Measurements from ENCODE around the gene MXD1.
A peak's percentile ranks its signal among the peaks of the same experiment; 100 is the strongest.

Gene MXD1

DNA sequence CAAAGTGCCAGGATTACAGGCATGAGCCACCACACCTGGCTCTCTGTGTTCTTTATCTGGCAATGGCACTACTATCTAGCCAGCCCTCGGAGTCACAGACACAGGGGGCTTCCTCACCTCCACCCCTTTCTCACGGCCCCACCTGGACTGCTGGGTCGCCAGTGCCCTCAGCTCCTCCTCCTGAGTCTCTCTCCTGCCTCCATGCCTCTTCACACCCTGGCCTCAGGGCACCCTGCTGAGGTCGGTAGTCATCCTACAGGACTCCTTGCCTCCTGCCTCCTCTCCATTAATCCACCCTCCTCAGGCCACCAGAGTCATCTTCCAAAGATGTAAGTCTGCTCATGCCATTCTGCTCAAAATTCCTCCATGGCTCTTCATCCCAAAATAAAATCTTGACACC is 55.1 kb downstream of the MXD1 start:
- H3K4me3 ChIP-seq (ENCODE audit: low read depth, low read length), result no peak overlapping the region
- no peak for DNase-seq (ENCODE audit: low read depth)
- TF ChIP-seq, protein P1, sequence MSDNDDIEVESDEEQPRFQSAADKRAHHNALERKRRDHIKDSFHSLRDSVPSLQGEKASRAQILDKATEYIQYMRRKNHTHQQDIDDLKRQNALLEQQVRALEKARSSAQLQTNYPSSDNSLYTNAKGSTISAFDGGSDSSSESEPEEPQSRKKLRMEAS (IDR thresholded peaks at IDR 0.05; ENCODE audit: low read depth, low read length), result no peak
- TF ChIP-seq MYC (IDR thresholded peaks at IDR 0.05; ENCODE audit: low read depth, low read length), result no peak

DNA sequence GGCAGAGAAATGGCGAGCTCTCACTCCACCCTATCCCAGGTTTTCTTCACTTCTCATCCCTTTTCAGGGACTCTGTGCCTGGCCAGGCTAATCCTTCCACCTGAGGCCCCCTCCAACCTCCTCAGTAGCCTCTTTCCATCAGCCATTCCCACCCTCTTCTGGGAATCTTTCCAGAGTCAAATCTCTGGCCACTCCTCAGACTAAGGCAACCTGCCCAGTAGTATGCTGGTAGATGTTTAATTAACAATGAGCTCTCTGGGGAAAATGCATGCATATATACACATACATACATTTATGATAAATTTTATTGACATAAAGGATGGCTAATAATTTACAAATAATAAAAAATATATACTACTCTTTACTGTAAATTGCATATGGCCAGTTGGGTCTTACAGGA is 57.9 kb downstream of the MXD1 start:
- TF ChIP-seq, protein P1 (IDR thresholded peaks at IDR 0.05; ENCODE audit: low read depth, low read length), result no peak
- TF ChIP-seq POLR2A (IDR thresholded peaks at IDR 0.05; ENCODE audit: extremely low read depth, insufficient read length), result no peak
- TF ChIP-seq MYC (IDR thresholded peaks at IDR 0.05; ENCODE audit: low read depth, low read length), result no peak
- TF ChIP-seq, protein P2, sequence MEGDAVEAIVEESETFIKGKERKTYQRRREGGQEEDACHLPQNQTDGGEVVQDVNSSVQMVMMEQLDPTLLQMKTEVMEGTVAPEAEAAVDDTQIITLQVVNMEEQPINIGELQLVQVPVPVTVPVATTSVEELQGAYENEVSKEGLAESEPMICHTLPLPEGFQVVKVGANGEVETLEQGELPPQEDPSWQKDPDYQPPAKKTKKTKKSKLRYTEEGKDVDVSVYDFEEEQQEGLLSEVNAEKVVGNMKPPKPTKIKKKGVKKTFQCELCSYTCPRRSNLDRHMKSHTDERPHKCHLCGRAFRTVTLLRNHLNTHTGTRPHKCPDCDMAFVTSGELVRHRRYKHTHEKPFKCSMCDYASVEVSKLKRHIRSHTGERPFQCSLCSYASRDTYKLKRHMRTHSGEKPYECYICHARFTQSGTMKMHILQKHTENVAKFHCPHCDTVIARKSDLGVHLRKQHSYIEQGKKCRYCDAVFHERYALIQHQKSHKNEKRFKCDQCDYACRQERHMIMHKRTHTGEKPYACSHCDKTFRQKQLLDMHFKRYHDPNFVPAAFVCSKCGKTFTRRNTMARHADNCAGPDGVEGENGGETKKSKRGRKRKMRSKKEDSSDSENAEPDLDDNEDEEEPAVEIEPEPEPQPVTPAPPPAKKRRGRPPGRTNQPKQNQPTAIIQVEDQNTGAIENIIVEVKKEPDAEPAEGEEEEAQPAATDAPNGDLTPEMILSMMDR (IDR thresholded peaks at IDR 0.05; ENCODE audit: low read depth, low read length), result no peak
- DNase-seq (ENCODE audit: low read depth), result no peak
- no peak overlapping the region for H3K4me3 ChIP-seq (ENCODE audit: low read depth, low read length)

DNA sequence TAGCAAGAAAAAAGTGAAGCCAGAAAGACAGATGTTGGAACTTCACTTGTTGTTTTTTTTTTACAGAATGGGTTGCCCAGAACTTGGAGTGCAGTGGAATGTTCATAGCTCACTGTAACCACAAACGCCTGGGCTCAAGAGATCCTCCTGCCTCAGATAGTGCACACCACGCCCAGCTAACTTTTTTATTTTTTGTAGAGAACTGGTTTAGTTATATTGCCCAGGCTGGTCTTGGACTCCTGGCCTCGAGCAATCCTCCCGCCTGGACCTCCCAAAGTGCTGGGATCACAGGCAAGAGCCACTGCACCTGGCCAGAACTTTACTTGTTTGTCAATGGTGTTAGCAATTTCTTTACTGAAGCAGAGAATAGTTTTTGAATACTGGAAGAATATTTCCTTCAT is 58.4 kb downstream of the MXD1 start:
- no peak overlapping the region for H3K4me3 ChIP-seq (ENCODE audit: low read depth, low read length)
- TF ChIP-seq, protein P1 (IDR thresholded peaks at IDR 0.05; ENCODE audit: low read depth, low read length), result no peak
- TF ChIP-seq MYC (IDR thresholded peaks at IDR 0.05; ENCODE audit: low read depth, low read length), result no peak
- TF ChIP-seq POLR2A (IDR thresholded peaks at IDR 0.05; ENCODE audit: extremely low read depth, insufficient read length), result no peak
- TF ChIP-seq, protein P2 (IDR thresholded peaks at IDR 0.05; ENCODE audit: low read depth, low read length), result no peak
- DNase-seq (ENCODE audit: low read depth), result no peak

DNA sequence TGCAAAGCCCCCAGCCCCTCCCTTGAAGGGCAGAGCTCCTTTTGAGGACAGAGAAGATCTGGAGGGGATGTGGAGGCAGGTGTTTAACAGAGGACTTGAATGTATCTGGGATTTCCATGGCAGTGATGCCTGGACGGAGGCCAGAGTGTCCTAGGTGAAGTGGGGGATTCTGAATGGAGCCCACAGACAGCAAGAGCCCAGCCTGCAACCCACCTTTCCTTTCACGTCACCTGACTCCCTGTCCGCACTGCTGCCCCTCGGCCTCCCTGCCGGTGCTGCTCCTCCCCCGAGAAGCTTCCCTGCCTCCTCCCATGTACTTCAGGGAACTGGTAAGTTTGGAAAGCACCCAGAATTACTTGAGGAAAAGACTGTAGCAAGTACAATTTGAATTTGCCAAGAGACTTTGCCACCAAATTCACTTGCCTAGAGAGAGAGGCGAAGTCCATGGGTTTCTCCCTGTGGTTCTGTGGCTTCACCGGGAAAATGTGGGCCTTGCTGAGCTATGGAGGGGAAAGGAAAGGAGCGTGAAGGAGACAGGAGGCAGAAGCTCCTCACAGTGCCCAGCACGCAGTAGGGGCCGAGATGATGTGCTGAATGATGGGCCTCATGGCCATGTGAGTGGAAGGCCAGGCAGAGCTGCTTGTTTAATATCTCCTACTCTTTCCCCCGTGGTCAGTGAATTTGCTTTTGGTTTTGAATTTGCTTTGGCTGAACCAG is 60.4 kb downstream of the MXD1 start:
- no peak for DNase-seq (ENCODE audit: low read depth)
- TF ChIP-seq, protein P2 (IDR thresholded peaks at IDR 0.05; ENCODE audit: low read depth, low read length), result no peak
- TF ChIP-seq, protein P1 (IDR thresholded peaks at IDR 0.05; ENCODE audit: low read depth, low read length), result no peak
- TF ChIP-seq MYC (IDR thresholded peaks at IDR 0.05; ENCODE audit: low read depth, low read length) (no peak), POLR2A (IDR thresholded peaks at IDR 0.05; ENCODE audit: extremely low read depth, insufficient read length) (no peak)
- no peak overlapping the region for H3K4me3 ChIP-seq (ENCODE audit: low read depth, low read length)

DNA sequence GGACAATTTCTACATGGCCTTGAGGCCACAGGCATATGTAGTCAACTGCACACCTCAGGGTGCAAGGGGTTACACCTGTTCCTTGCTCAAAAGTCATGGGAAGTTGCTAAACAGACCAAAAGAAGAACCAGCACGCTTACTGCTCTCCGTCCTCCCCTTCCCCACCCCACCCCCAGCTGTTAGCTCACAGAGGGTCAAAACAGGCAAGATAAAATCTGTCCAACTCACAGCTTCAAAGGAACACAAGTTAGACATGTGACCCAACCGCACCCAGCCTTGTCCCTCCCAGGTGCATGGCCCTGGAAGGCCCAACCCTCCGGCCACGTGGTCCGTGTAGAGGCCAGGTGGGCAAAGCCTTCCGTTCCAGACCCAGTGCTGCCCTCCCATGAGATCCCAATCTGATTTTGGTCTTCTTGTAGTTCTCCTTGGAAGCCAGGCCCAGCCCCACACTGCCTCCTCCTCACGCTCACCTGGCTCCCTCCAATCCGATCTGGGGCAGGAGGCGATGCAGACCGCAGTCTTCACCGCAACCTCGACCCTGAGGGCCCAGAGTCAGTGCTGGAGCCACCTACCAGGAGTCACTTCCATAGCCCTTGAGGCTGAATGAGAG is 61.0 kb downstream of the MXD1 start:
- TF ChIP-seq POLR2A (IDR thresholded peaks at IDR 0.05; ENCODE audit: extremely low read depth, insufficient read length), result no peak
- TF ChIP-seq, protein P2 (IDR thresholded peaks at IDR 0.05; ENCODE audit: low read depth, low read length), result no peak
- TF ChIP-seq, protein P1 (IDR thresholded peaks at IDR 0.05; ENCODE audit: low read depth, low read length), result peak; percentile 49; the same call in 1 of the 2 replicates
- peak; percentile 49 for TF ChIP-seq MYC (IDR thresholded peaks at IDR 0.05; ENCODE audit: low read depth, low read length)
- DNase-seq (ENCODE audit: low read depth), result peak; percentile 63
- H3K4me3 ChIP-seq (ENCODE audit: low read depth, low read length), result no peak overlapping the region

DNA sequence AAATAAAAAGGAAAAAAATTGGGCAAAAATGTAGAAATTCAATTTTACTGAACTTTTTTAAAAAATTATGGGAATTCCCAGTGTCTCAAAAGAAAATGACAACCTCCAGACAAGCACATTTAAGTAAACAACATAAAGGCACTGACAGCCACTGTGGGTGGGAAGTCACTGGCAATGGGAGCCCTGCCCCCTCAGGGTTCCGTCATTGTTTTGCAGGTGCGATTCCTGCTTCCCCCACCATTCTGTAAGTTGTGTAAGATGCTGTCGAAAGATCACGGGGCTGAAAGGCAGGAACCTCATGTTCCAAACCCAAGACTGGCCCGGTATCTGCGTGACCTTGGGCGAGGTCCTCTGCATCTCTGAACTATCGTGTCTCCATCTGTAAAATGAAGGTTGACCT is 62.3 kb downstream of the MXD1 start:
- no peak for DNase-seq (ENCODE audit: low read depth)
- no peak for TF ChIP-seq MYC (IDR thresholded peaks at IDR 0.05; ENCODE audit: low read depth, low read length)
- TF ChIP-seq POLR2A (IDR thresholded peaks at IDR 0.05; ENCODE audit: extremely low read depth, insufficient read length), result no peak
- TF ChIP-seq, protein P1 (IDR thresholded peaks at IDR 0.05; ENCODE audit: low read depth, low read length), result no peak
- TF ChIP-seq, protein P2 (IDR thresholded peaks at IDR 0.05; ENCODE audit: low read depth, low read length), result no peak
- no peak overlapping the region for H3K4me3 ChIP-seq (ENCODE audit: low read depth, low read length)
